Transverse colon (tissue), 4 donors: ENCODE data around the gene SERPINA3. TPM values are rescaled to one million over a fixed set of nuclear protein-coding genes. Genes with fewer than 3 reads are reported as not detected.
A peak's percentile ranks its signal among the peaks of the same experiment; 100 is the strongest.

ENCODE experiments used
- DNase-seq: peaks from one replicate; pipeline ENCODE4 v3.0.0-alpha.2; 2019
- H3K27ac ChIP-seq, 4 donors: fragments of 200-600 bp; sonication (generic); 2 replicates each; pipeline ENCODE4 v1.5.1; 2016 to 2018; ENCODE audit warnings: inconsistent platforms in 4 of 4
- H3K27me3 ChIP-seq: fragments of 200-600 bp; sonication (generic); 2 replicates; pipeline ENCODE4 v1.5.1; 2017; ENCODE audit warnings: inconsistent platforms
- H3K36me3 ChIP-seq, 4 donors: fragments of 200-600 bp; sonication (generic); 2 replicates each; pipeline ENCODE4 v1.5.1; 2017 to 2019; ENCODE audit warnings: inconsistent platforms in 4 of 4
- H3K4me1 ChIP-seq, 4 donors: fragments of 200-600 bp; sonication (generic); 2 replicates each; pipeline ENCODE4 v1.5.1; 2017 to 2020; ENCODE audit warnings: inconsistent platforms in 4 of 4
- H3K4me3 ChIP-seq, 4 donors: fragments of 200-600 bp; sonication (generic); 1 replicate in 1 of 4; 2 replicates in 3 of 4; pipeline versions ENCODE4 v1.5.1 to v1.6.1; 2017 to 2019; ENCODE audit warnings: inconsistent platforms in 4 of 4
- H3K9me3 ChIP-seq, 2 donors: fragments of 200-600 bp; sonication (generic); 2 replicates each; pipeline ENCODE4 v1.5.1; 2017 to 2019; ENCODE audit warnings: inconsistent platforms in 2 of 2
- CTCF ChIP-seq, 5 experiments: fragments of 200-600 bp in 3 of 5; fragments of 450-650 bp in 2 of 5; sonication (generic) in 3 of 5; IDR thresholded peaks; 1 replicate in 2 of 5; 2 replicates in 3 of 5; pipeline ENCODE4 v1.5.1; 2016 to 2017; ENCODE audit warnings: antibody characterized with exemption in 5 of 5, inconsistent platforms in 3 of 5, mild to moderate bottlenecking in 2 of 5, moderate library complexity in 1 of 5
- EP300 ChIP-seq: sonication (generic); formaldehyde crosslinking; IDR thresholded peaks from one replicate; pipeline ENCODE4 v1.6.1; 2017; ENCODE audit warnings: antibody characterized with exemption, low read depth
- POLR2A ChIP-seq: fragments of 450-650 bp; IDR thresholded peaks from one replicate; pipeline ENCODE4 v1.6.1; 2016; ENCODE audit warnings: antibody characterized with exemption, mild to moderate bottlenecking, moderate library complexity
- POLR2AphosphoS5 ChIP-seq, 3 donors: sonication (generic); formaldehyde crosslinking; IDR thresholded peaks; one replicate each; pipeline ENCODE4 v1.6.1; 2016; ENCODE audit warnings: antibody characterized with exemption in 3 of 3
- WGBS, 2 donors: methylation state at CpG; one replicate each; pipeline ENCODE4 v1.1.5; 2018; ENCODE audit warnings: low coverage in 1 of 2; 5-methylcytosine and 5-hydroxymethylcytosine counted together
- in situ Hi-C, 4 donors: fragments of 200-750 bp; cut with MboI; loops; one replicate each; pipeline versions ENCODE4 v1.15.0 to v1.15.1; 2017; ENCODE audit warnings: low sequenced_read_pairs in 3 of 4, low pct_ligation_motif_present in 1 of 4, low pct_unique_long_range_greater_than_20kb in 1 of 4
- intact Hi-C: fragments of 100-400 bp; cut with DNase I; formaldehyde crosslinking; loops from one replicate; pipeline ENCODE4 v1.15.1; 2023; ENCODE audit warnings: low total_unique reads
- total RNA-seq, 4 donors: library from RNA; depleted of rRNA; stranded (reverse); fragments of >200 nt; gene quantifications; one replicate each; pipeline ENCODE4 v1.1.0, GENCODE V29; 2016

The SERPINA3 gene
- total RNA-seq, 4 donors from 2014 or later = 16.0 to 72.7 (median 22.6) TPM

GRCh38 chr14:94612580-94613554, 676 bp downstream of the SERPINA3 start:
- Histone ChIP-seq H3K36me3 (no peaks in the 10 kb centered on the region), H3K27ac (peak overlapping the region; percentile 37 to 66 (median 46)), H3K9me3 (peaks cover 7 to 8% of the 10 kb centered on the region in 2 donors), H3K27me3 (no peaks in the 10 kb centered on the region), H3K4me1 (no peaks in the 10 kb centered on the region), H3K4me3 (no peak overlapping the region)
- in situ Hi-C loops = no loop called here
- no peak for TF ChIP-seq CTCF (IDR thresholded peaks at IDR 0.05)
- TF ChIP-seq EP300 = no peak
- no peak for TF ChIP-seq POLR2A
- TF ChIP-seq POLR2AphosphoS5 (IDR thresholded peaks at IDR 0.05) = no peak
- intact Hi-C loops = no loop called here
- DNase-seq = no peak
- WGBS, 2 donors = 69% methylated on average over 9 of the region's 9 CpGs; no CpG with 5 or more reads in 1 of the 2 donors

GRCh38 chr14:94613720-94614644, 1.8 kb downstream of the SERPINA3 start:
- TF ChIP-seq CTCF (IDR thresholded peaks at IDR 0.05) (no peak), POLR2AphosphoS5 (IDR thresholded peaks at IDR 0.05) (no peak), EP300 (no peak), POLR2A (no peak)
- 74 to 81% methylated on average over 11 to 20 of the region's 20 CpGs for WGBS, 2 donors
- Histone ChIP-seq H3K9me3 (peaks cover 12 to 16% of the 10 kb centered on the region in 2 donors), H3K4me3 (no peak overlapping the region), H3K36me3 (no peaks in the 10 kb centered on the region), H3K4me1 (no peaks in the 10 kb centered on the region), H3K27ac (peak overlapping the region in 1 of 4 donors; percentile 66), H3K27me3 (no peaks in the 10 kb centered on the region)
- intact Hi-C loops (no loop called here), in situ Hi-C loops (no loop called here)
- no peak for DNase-seq

GRCh38 chr14:94614802-94615201, 2.6 kb downstream of the SERPINA3 start:
- Histone ChIP-seq H3K4me1 (no peaks in the 10 kb centered on the region), H3K4me3 (no peak overlapping the region), H3K27ac (no peak overlapping the region), H3K9me3 (peaks cover 12 to 21% of the 10 kb centered on the region in 2 donors), H3K36me3 (no peaks in the 10 kb centered on the region), H3K27me3 (no peaks in the 10 kb centered on the region)
- DNase-seq = no peak
- in situ Hi-C loops (no loop called here), intact Hi-C loops (no loop called here)
- WGBS, 2 donors = 87% methylated on average over 7 of the region's 7 CpGs; no CpG with 5 or more reads in 1 of the 2 donors
- TF ChIP-seq EP300 (no peak), CTCF (IDR thresholded peaks at IDR 0.05) (no peak), POLR2A (no peak), POLR2AphosphoS5 (IDR thresholded peaks at IDR 0.05) (no peak)

- 96% methylated on average over 3 of the region's 3 CpGs; no CpG with 5 or more reads in 1 of the 2 donors for WGBS, 2 donors
- in situ Hi-C loops = no loop called here
- no peak for DNase-seq
- H3K4me3 ChIP-seq = no peak overlapping the region
- no peak overlapping the region for H3K27ac ChIP-seq
- H3K36me3 ChIP-seq = no peaks in the 10 kb centered on the region
- no peaks in the 10 kb centered on the region for H3K4me1 ChIP-seq
- TF ChIP-seq CTCF (IDR thresholded peaks at IDR 0.05) (no peak), POLR2AphosphoS5 (IDR thresholded peaks at IDR 0.05) (no peak), EP300 (no peak), POLR2A (no peak)
- H3K27me3 ChIP-seq = no peaks in the 10 kb centered on the region
- intact Hi-C loops = no loop called here
- peaks cover 12 to 21% of the 10 kb centered on the region in 2 donors for H3K9me3 ChIP-seq
Observed at GRCh38 chr14:94615254-94615653, 3.1 kb downstream of the SERPINA3 start.
